ENCODE results near the gene CDKN2D.
"Not testable (repeated sequence)": the region's sequence is repeated elsewhere in the genome, so short reads cannot be mapped to it uniquely, and the experiment has no call there.

Gene CDKN2D

DNA sequence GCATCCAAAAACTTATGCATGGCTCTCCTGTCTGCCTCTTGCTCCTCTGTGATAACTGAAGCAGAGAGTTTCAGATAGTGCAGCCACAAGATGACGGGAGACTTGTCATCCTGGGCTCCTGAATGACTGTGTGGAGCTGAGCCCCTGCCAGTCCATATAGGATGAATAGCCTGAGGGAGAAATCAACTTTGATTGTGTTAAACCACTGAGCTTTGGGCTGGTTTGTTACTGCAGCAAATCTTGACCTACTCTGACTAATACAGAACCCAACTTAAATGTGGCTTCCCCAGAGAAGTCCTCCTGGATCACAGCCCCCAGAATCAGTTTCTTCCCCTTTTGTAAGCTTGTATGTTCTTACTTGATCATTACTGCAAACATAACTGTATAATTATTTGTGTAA, 36.3 kb downstream of the CDKN2D start:
- CTCF ChIA-PET, result interaction anchor here (0.6 to 1.7 kb wide), 2 partner anchors 10 to 133 kb away, joined by 4 read pairs; no protein-coding TSS in a partner anchor
- TF ChIP-seq, protein P1, sequence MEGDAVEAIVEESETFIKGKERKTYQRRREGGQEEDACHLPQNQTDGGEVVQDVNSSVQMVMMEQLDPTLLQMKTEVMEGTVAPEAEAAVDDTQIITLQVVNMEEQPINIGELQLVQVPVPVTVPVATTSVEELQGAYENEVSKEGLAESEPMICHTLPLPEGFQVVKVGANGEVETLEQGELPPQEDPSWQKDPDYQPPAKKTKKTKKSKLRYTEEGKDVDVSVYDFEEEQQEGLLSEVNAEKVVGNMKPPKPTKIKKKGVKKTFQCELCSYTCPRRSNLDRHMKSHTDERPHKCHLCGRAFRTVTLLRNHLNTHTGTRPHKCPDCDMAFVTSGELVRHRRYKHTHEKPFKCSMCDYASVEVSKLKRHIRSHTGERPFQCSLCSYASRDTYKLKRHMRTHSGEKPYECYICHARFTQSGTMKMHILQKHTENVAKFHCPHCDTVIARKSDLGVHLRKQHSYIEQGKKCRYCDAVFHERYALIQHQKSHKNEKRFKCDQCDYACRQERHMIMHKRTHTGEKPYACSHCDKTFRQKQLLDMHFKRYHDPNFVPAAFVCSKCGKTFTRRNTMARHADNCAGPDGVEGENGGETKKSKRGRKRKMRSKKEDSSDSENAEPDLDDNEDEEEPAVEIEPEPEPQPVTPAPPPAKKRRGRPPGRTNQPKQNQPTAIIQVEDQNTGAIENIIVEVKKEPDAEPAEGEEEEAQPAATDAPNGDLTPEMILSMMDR (conservative IDR thresholded peaks at IDR 0.05; ENCODE audit: low read depth), result no peak

DNA sequence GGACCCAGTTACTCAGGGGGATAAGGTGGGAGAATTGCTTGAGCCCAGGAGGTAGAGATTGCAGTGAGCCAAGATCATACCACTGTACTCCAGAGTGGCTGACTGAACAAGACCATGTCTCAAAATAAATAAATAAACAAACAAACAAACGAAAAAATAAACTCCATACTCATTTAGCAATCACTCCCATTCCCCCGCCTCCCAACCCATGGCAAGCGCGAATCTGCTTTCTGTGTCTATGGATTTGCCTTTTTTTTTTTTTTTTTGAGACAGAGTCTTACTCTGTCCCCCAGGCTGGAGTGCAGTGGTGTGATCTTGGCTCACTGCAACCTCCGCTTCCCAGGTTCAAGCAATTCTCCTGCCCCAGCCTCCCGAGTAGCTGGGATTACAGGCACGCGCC, 41.9 kb downstream of the CDKN2D start:
- CTCF ChIA-PET; H3K27ac ChIP-seq; POLR2A ChIA-PET (ENCODE audit: low non-redundant PET); DNase-seq (ENCODE audit: low spot score): not testable (repeated sequence)

More for the DNA sequence above, 36.3 kb downstream of the CDKN2D start:
- no peak for DNase-seq (ENCODE audit: low spot score)
- peak overlapping the region; percentile 97 for H3K27ac ChIP-seq
- POLR2A ChIA-PET (ENCODE audit: low non-redundant PET), result no interaction called here

DNA sequence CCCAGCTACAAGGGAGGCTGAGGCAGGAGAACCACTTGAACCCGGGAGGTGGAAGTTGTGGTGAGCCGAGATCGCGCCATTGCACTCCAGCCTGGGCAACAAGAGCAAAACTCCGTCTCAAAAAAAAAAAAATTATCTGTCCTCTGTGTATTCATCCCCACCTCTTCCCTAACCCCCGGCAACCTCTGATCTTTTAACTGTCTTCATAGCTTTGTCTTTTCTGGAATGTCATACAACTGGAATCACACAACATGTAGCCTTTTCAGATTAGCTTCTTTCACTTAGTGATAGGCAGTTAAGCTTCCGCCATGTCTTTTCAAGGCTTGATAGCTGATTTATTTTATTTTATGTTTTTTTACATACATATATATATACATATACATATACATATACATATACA, 43.1 kb downstream of the CDKN2D start:
- POLR2A ChIA-PET (ENCODE audit: low non-redundant PET), result no interaction called here
- H3K27ac ChIP-seq, result no peak overlapping the region
- CTCF ChIA-PET, result interaction anchor here (0.6 kb wide), 1 partner anchor 20 kb away, joined by 3 read pairs; no protein-coding TSS in a partner anchor
- TF ChIP-seq, protein P1 (conservative IDR thresholded peaks at IDR 0.05; ENCODE audit: low read depth), result no peak
- DNase-seq (ENCODE audit: low spot score), result no peak

DNA sequence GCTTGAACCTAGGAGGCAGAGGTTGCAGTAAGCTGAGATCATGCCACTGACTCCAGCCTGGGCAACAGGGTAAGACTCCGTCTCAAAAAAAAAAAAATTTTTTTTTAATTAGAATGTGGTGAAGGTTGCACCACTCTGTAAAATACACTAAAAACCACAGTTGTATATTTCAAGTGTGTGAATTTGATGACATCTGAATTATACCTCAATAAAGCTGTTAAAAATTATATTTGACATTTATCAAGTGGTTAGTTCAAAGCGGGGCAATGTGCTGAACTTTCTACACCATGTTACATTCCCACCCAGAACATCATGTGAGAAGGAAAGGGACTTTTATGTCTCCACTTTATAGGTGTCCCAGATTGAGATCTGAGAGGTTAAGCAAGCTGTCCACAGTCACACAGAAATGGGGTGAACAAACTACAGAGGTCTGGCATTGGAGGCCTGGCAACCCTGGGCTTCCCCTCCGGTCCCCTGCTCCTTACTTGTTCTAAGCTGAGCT, 45.6 kb downstream of the CDKN2D start:
- POLR2A ChIA-PET (ENCODE audit: low non-redundant PET), result interaction anchor here (0.6 kb wide), 1 partner anchor 12 kb away, joined by 3 read pairs; no protein-coding TSS in a partner anchor
- TF ChIP-seq, protein P1 (conservative IDR thresholded peaks at IDR 0.05; ENCODE audit: low read depth), result no peak
- no peak for DNase-seq (ENCODE audit: low spot score)
- H3K27ac ChIP-seq, result peak overlapping the region; percentile 91
- CTCF ChIA-PET, result interaction anchor here (0.6 to 1.3 kb wide), 3 partner anchors 14 to 119 kb away, joined by 3 to 12 read pairs (median 6); no protein-coding TSS in a partner anchor

DNA sequence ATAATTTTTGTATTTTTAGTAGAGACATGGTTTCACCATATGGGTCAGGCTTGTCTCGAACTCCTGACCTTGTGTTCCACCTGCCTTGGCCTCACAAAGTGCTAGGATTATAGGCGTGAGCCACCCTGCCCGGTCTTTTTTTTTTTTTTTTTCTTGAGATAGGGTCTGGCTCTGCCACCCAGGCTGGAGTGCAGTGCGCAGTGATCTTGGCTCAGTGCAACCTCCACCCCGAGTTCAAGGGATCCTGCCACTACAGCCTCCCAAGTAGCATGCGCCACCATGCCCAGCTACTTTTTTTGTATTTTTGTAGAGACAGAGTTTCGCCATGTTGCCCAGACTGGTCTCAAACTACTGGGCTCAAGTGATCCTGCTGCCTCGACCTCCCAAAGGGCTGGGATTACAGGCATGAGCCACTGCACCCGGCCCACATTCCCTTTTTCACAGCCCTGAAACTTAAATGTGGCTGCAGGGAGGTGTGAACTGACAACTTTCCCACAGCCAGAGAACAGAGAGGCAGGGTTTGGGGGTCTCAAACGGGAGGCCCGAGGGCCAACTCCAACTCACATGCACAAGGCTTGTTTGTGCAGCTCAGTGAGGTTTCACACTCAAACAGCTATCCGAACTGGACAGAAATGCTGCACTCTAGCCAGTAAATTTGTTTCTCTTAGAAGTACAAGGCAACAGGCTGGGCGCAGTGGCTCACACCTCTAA, 47.2 kb downstream of the CDKN2D start:
- peak overlapping the region; percentile 91 for H3K27ac ChIP-seq
- TF ChIP-seq, protein P1 (conservative IDR thresholded peaks at IDR 0.05; ENCODE audit: low read depth), result no peak
- DNase-seq (ENCODE audit: low spot score), result no peak
- ChIA-PET POLR2A (ENCODE audit: low non-redundant PET) (no interaction called here), CTCF (interaction anchor here (1.3 to 1.5 kb wide), 2 partner anchors 38 to 118 kb away, joined by 3 to 12 read pairs; no protein-coding TSS in a partner anchor)

DNA sequence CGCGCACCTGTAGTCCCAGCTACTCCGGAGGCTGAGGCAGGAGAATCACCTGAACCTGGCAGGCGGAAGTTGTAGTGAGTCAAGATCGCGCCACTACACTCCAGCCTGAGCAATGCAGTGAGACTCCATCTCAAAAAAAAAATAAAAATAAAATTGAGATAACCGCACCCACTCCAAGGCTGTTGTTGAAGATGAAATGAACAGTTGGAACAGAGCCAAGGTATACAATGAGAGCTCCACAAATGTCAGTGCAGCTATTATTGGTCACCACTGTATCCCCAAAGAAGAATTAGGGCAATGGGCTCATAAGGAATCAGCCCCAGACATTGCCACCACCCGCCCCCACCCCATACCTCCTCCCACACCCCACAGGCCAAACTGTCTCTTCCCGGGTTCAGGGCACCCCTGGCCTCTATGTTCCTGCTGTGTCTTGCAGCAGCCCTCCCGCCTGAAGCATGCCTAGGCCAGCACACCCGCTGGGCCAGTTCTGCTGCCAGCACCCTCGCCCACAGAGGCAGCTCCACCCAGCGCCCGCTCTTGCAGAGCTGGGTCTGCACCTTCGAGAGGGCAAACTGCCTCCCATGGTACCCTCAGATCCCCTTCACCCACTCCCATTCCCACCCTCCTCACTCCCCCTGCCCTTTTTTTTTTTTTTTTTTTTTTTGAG, 48.0 kb downstream of the CDKN2D start:
- ChIA-PET POLR2A (ENCODE audit: low non-redundant PET) (interaction anchor here (0.5 kb wide), 1 partner anchor 140 kb away, joined by 4 read pairs; no protein-coding TSS in a partner anchor), CTCF (interaction anchor here (0.6 to 1.5 kb wide), 4 partner anchors 37 to 251 kb away, joined by 3 to 6 read pairs (median 4); no protein-coding TSS in a partner anchor)
- TF ChIP-seq, protein P1 (conservative IDR thresholded peaks at IDR 0.05; ENCODE audit: low read depth), result no peak
- peak overlapping the region; percentile 91 for H3K27ac ChIP-seq
- DNase-seq (ENCODE audit: low spot score), result peak; percentile 81

Measured in RWPE1 (cell line).